GM19099 (cell line): Measurements from ENCODE around the gene DCC.

Experiments used
- POLR2A ChIP-seq: IDR thresholded peaks from 3 replicates; pipeline ENCODE4 v1.6.1; 2011; ENCODE audit warnings: low read depth; ENCODE audit not compliant: insufficient read length; ENCODE audit errors: extremely low read depth

DCC gene

GRCh38 chr18:52339891-52340371 lies at the start of gene DCC:
Gene DCC (plus strand): TSS chr18:52340197. CDS start chr18:52340788, 591 bp downstream.
- no peak for TF ChIP-seq POLR2A

- TF ChIP-seq POLR2A, result no peak
Measured at GRCh38 chr18:52310651-52311050, 29.3 kb upstream of the DCC start.

GRCh38 chr18:52311331-52311730 lies 28.7 kb upstream of the DCC start:
- TF ChIP-seq POLR2A, result no peak

GRCh38 chr18:52312346-52312745 lies 27.7 kb upstream of the DCC start:
- no peak for TF ChIP-seq POLR2A

GRCh38 chr18:52313213-52313612 lies 26.8 kb upstream of the DCC start:
- no peak for TF ChIP-seq POLR2A

- TF ChIP-seq POLR2A, result no peak
Measured at GRCh38 chr18:52319424-52319983, 20.5 kb upstream of the DCC start.

GRCh38 chr18:52322307-52322706 lies 17.7 kb upstream of the DCC start:
- no peak for TF ChIP-seq POLR2A

- no peak for TF ChIP-seq POLR2A
Measured at GRCh38 chr18:52323802-52324201, 16.2 kb upstream of the DCC start.

- no peak for TF ChIP-seq POLR2A
Measured at GRCh38 chr18:52325997-52326396, 14.0 kb upstream of the DCC start.

GRCh38 chr18:52333860-52334259 lies 6.1 kb upstream of the DCC start:
- TF ChIP-seq POLR2A, result no peak

GRCh38 chr18:52334307-52334706 lies 5.7 kb upstream of the DCC start:
- TF ChIP-seq POLR2A, result no peak

- TF ChIP-seq POLR2A, result no peak
Measured at GRCh38 chr18:52334896-52335295, 5.1 kb upstream of the DCC start.

- TF ChIP-seq POLR2A, result no peak
Measured at GRCh38 chr18:52337276-52337675, 2.7 kb upstream of the DCC start.

- TF ChIP-seq POLR2A, result no peak
Measured at GRCh38 chr18:52340406-52341102, 557 bp downstream of the DCC start.

GRCh38 chr18:52341103-52341432 lies 1.1 kb downstream of the DCC start:
- TF ChIP-seq POLR2A, result no peak

GRCh38 chr18:52341608-52342381 lies 1.8 kb downstream of the DCC start:
- no peak for TF ChIP-seq POLR2A
